HepG2 (cell line): Measurements from ENCODE around the gene PEMT. TPM values are rescaled to one million over a fixed set of nuclear protein-coding genes. Genes with fewer than 3 reads are reported as not detected.

ENCODE experiments used
- DMAP1 ChIP-seq: IDR thresholded peaks from 2 replicates; pipeline ENCODE4 v1.6.1; 2016
- E2F1 ChIP-seq: sonication (generic); formaldehyde crosslinking; IDR thresholded peaks from 2 replicates; pipeline ENCODE4 v1.5.0; 2020; ENCODE audit warnings: missing genetic modification reagents
- GLMP ChIP-seq: sonication (generic); formaldehyde crosslinking; IDR thresholded peaks from 2 replicates; pipeline ENCODE4 v1.9.0; 2021; ENCODE audit warnings: missing genetic modification reagents, mild to moderate bottlenecking, borderline replicate concordance
- HNF4G ChIP-seq, 2 experiments: sonication (generic) in 1 of 2; formaldehyde crosslinking in 1 of 2; IDR thresholded peaks; 2 replicates each; pipeline versions ENCODE4 v1.4.0 to v1.6.1; 2011 to 2020; ENCODE audit warnings: borderline replicate concordance in 2 of 2, low read depth in 2 of 2, mild to moderate bottlenecking in 2 of 2, low read length in 1 of 2, missing genetic modification reagents in 1 of 2, moderate library complexity in 1 of 2
- MLLT10 ChIP-seq: sonication (generic); formaldehyde crosslinking; IDR thresholded peaks from 2 replicates; pipeline ENCODE4 v1.4.0; 2020; ENCODE audit warnings: missing genetic modification reagents
- MYNN ChIP-seq: sonication (generic); formaldehyde crosslinking; IDR thresholded peaks from 2 replicates; pipeline ENCODE4 v1.4.0; 2020; ENCODE audit warnings: mild to moderate bottlenecking, low read depth, missing genetic modification reagents
- NCOA2 ChIP-seq: sonication (generic); formaldehyde crosslinking; IDR thresholded peaks from 2 replicates; pipeline ENCODE4 v1.8.0; 2022; ENCODE audit warnings: inconsistent platforms
- PHF8 ChIP-seq: sonication (generic); formaldehyde crosslinking; IDR thresholded peaks from 2 replicates; pipeline ENCODE4 v1.5.0; 2020; ENCODE audit warnings: missing genetic modification reagents
- PRMT3 ChIP-seq: sonication (generic); formaldehyde crosslinking; IDR thresholded peaks from 2 replicates; pipeline ENCODE4 v1.8.1; 2022; ENCODE audit warnings: low read depth, mild to moderate bottlenecking, moderate library complexity, missing genetic modification reagents, borderline replicate concordance
- RBAK ChIP-seq: sonication (generic); formaldehyde crosslinking; IDR thresholded peaks from 2 replicates; pipeline ENCODE4 v1.5.1; 2020; ENCODE audit warnings: mild to moderate bottlenecking, missing genetic modification reagents
- RCOR2 ChIP-seq: IDR thresholded peaks from 2 replicates; pipeline ENCODE4 v1.6.1; 2016; ENCODE audit warnings: missing biosample characterization, missing genetic modification reagents
- REXO4 ChIP-seq: sonication (generic); formaldehyde crosslinking; IDR thresholded peaks from 2 replicates; pipeline ENCODE4 v1.8.0; 2022; ENCODE audit warnings: missing genetic modification reagents, mild to moderate bottlenecking, borderline replicate concordance
- SIX1 ChIP-seq: sonication (generic); formaldehyde crosslinking; IDR thresholded peaks from 2 replicates; pipeline ENCODE4 v1.4.0; 2020; ENCODE audit warnings: missing genetic modification reagents, borderline replicate concordance
- SNRNP70 ChIP-seq: fragments of 200-400 bp; formaldehyde crosslinking; IDR thresholded peaks from 2 replicates; pipeline ENCODE4 v1.6.1; 2017; ENCODE audit warnings: mild to moderate bottlenecking, low read depth, low read length, moderate library complexity
- SRSF9 ChIP-seq: fragments of 200-400 bp; formaldehyde crosslinking; IDR thresholded peaks from 2 replicates; pipeline ENCODE4 v1.6.1; 2018; ENCODE audit warnings: borderline replicate concordance, mild to moderate bottlenecking, low read depth, low read length; ENCODE audit not compliant: insufficient read depth, poor library complexity, severe bottlenecking
- SRY ChIP-seq: sonication (generic); formaldehyde crosslinking; IDR thresholded peaks from 2 replicates; pipeline ENCODE4 v1.8.0; 2022; ENCODE audit warnings: mild to moderate bottlenecking, missing genetic modification reagents
- WIZ ChIP-seq: sonication (generic); formaldehyde crosslinking; IDR thresholded peaks from 2 replicates; pipeline ENCODE4 v1.5.1; 2020; ENCODE audit warnings: mild to moderate bottlenecking, missing genetic modification reagents
- ZFYVE20 ChIP-seq: sonication (generic); formaldehyde crosslinking; IDR thresholded peaks from 2 replicates; pipeline ENCODE4 v1.8.0; 2023; ENCODE audit warnings: low read depth, mild to moderate bottlenecking, moderate library complexity, missing genetic modification reagents, borderline replicate concordance
- ZNF720 ChIP-seq: sonication (generic); formaldehyde crosslinking; IDR thresholded peaks from 2 replicates; pipeline ENCODE4 v1.4.0; 2020; ENCODE audit warnings: missing genetic modification reagents
- polyA plus RNA-seq, 8 experiments: library from polyadenylated mRNA; depleted of rRNA in 3 of 8; stranded (reverse) in 7 of 8; unstranded in 1 of 8; fragments of >200 nt; fragmentation: Illumina TruSeq in 4 of 8; extraction: Trizol in 4 of 8; gene quantifications; 2 replicates each; pipeline versions ENCODE4 v1.2.1 to v1.2.3, GENCODE V29; 2011 to 2016; ENCODE audit warnings: low read depth in 4 of 8, missing spikeins in 1 of 8, mixed read lengths in 1 of 8; ENCODE audit not compliant: insufficient read depth in 1 of 8
- total RNA-seq, 5 experiments: library from RNA; depleted of rRNA; stranded (reverse); fragments of >200 nt; fragmentation: Illumina TruSeq; extraction: Trizol; gene quantifications; 2 replicates each; pipeline ENCODE4 v1.2.3, GENCODE V29; 2016; ENCODE audit warnings: low read depth in 1 of 5
- TF ChIP-seq, protein P1 (sequence below): IDR thresholded peaks from 2 replicates; pipeline ENCODE4 v1.6.1; 2016; ENCODE audit warnings: missing compliant biosample characterization, missing genetic modification reagents, borderline replicate concordance
- TF ChIP-seq, protein P2 (sequence below): sonication (generic); formaldehyde crosslinking; IDR thresholded peaks from 2 replicates; pipeline ENCODE4 v1.4.0; 2020; ENCODE audit warnings: missing genetic modification reagents, mild to moderate bottlenecking, borderline replicate concordance
- TF ChIP-seq, protein P3 (sequence below): sonication (generic); formaldehyde crosslinking; IDR thresholded peaks from 2 replicates; pipeline ENCODE4 v1.4.0; 2020; ENCODE audit warnings: missing genetic modification reagents, borderline replicate concordance

PEMT gene
- total and polyA plus RNA-seq, 2 of the 13 experiments (the other 11 are each of a cell fraction or from before 2014, with no cell fraction given): 31.7 to 43.6 TPM

- no peak for TF ChIP-seq ZNF720 (CRISPR knock-in tag)
- TF ChIP-seq, protein P1, sequence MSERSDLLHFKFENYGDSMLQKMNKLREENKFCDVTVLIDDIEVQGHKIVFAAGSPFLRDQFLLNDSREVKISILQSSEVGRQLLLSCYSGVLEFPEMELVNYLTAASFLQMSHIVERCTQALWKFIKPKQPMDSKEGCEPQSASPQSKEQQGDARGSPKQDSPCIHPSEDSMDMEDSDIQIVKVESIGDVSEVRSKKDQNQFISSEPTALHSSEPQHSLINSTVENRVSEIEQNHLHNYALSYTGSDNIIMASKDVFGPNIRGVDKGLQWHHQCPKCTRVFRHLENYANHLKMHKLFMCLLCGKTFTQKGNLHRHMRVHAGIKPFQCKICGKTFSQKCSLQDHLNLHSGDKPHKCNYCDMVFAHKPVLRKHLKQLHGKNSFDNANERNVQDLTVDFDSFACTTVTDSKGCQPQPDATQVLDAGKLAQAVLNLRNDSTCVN (CRISPR knock-in tag): no peak
- no peak for TF ChIP-seq MLLT10
- TF ChIP-seq REXO4 (CRISPR knock-in tag): no peak
- peak; percentile 36; the same call in 1 of the 2 replicates for TF ChIP-seq SRY
- TF ChIP-seq, protein P2, sequence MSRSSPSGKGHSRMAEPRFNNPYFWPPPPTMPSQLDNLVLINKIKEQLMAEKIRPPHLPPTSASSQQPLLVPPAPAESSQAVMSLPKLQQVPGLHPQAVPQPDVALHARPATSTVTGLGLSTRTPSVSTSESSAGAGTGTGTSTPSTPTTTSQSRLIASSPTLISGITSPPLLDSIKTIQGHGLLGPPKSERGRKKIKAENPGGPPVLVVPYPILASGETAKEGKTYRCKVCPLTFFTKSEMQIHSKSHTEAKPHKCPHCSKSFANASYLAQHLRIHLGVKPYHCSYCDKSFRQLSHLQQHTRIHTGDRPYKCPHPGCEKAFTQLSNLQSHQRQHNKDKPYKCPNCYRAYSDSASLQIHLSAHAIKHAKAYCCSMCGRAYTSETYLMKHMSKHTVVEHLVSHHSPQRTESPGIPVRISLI (CRISPR knock-in tag): peak; percentile 73; the same call in 1 of the 2 replicates
- TF ChIP-seq SIX1 (CRISPR knock-in tag): peak; percentile 91; the same call in 1 of the 2 replicates
- TF ChIP-seq WIZ (CRISPR knock-in tag): no peak
- peak; percentile 93 for TF ChIP-seq NCOA2
- TF ChIP-seq, protein P3, sequence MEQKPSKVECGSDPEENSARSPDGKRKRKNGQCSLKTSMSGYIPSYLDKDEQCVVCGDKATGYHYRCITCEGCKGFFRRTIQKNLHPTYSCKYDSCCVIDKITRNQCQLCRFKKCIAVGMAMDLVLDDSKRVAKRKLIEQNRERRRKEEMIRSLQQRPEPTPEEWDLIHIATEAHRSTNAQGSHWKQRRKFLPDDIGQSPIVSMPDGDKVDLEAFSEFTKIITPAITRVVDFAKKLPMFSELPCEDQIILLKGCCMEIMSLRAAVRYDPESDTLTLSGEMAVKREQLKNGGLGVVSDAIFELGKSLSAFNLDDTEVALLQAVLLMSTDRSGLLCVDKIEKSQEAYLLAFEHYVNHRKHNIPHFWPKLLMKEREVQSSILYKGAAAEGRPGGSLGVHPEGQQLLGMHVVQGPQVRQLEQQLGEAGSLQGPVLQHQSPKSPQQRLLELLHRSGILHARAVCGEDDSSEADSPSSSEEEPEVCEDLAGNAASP (CRISPR knock-in tag): peak; percentile 96
- TF ChIP-seq PHF8 (CRISPR knock-in tag): no peak
- no peak for TF ChIP-seq PRMT3 (CRISPR knock-in tag)
- TF ChIP-seq SRSF9: no peak
- no peak for TF ChIP-seq ZFYVE20 (CRISPR knock-in tag)
- no peak for TF ChIP-seq SNRNP70
- TF ChIP-seq HNF4G (IDR thresholded peaks at IDR 0.05; ENCODE audit: borderline replicate concordance, low read depth, low read length): no peak
- TF ChIP-seq HNF4G (CRISPR knock-in tag; IDR thresholded peaks at IDR 0.05; ENCODE audit: borderline replicate concordance, low read depth): peak; percentile 62; the same call in 1 of the 2 replicates
- TF ChIP-seq MYNN: no peak
- no peak for TF ChIP-seq E2F1 (CRISPR knock-in tag)
- TF ChIP-seq RCOR2 (CRISPR knock-in tag): peak; percentile 99
- no peak for TF ChIP-seq GLMP (CRISPR knock-in tag)
- TF ChIP-seq RBAK (CRISPR knock-in tag): no peak
- TF ChIP-seq DMAP1: peak; percentile 62; the same call in 1 of the 2 replicates
Measured at GRCh38 chr17:17533901-17534441, 57.5 kb downstream of the PEMT start (continued).
